Superior temporal gyrus (tissue), 1 donor: ENCODE results near the gene SCMH1.
"Not testable (repeated sequence)": the region's sequence is repeated elsewhere in the genome, so short reads cannot be mapped to it uniquely, and the experiment has no call there.

Experiments used
- DNase-seq: peaks from one replicate; pipeline ENCODE4 v3.0.0-alpha.2; 2016; ENCODE audit errors: extremely low spot score

SCMH1 gene

DNA sequence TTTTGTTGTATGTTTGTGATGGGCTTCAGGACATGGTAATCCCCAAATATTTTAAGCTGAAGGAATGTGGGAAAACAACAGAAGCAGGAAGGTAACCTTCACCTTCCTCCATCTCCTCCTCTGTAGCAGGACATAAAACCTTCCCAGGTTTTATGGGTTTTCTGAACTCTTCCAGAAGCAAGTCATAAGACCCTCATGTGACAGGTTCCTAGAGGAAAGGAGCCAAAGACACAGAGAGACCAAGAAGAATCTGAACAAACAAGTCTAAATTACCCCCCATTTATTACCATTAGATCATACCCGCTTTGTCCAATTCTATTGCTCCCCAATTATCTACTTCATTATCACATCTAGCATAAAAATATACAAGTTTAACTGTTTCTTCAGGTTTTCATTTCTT is 28.8 kb downstream of the SCMH1 start:
- DNase-seq, result no peak

DNA sequence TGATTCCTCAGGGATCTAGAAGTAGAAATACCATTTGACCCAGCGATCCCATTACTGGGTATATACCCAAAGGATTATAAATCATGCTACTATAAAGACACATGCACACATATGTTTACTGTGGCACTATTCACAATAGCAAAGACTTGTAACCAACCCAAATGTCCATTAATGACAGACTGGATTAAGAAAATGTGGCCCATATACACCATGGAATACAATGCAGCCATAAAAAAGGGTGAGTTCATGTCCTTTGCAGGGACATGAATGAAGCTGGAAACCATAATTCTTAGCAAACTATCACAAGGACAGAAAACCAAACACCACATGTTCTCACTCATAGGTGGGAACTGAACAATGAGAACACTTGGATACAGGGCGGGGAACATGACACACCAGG is 30.5 kb downstream of the SCMH1 start:
- DNase-seq, result not testable (repeated sequence)

DNA sequence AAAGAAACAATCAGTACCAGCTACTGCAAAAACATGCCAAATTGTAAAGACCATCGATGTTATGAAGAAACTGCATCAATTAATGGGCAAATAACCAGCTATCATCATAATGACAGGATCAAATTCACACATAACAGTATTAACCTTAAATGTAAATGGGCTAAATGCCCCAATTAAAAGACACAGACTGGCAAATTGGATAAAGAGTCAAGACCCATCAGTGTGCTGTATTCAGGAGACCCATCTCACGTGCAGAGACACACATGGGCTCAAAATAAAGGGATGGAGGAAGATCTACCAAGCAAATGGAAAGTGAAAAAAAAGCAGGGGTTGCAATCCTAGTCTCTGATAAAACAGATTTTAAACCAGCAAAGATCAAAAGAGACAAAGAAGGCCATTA is 35.1 kb downstream of the SCMH1 start:
- DNase-seq, result not testable (repeated sequence)

DNA sequence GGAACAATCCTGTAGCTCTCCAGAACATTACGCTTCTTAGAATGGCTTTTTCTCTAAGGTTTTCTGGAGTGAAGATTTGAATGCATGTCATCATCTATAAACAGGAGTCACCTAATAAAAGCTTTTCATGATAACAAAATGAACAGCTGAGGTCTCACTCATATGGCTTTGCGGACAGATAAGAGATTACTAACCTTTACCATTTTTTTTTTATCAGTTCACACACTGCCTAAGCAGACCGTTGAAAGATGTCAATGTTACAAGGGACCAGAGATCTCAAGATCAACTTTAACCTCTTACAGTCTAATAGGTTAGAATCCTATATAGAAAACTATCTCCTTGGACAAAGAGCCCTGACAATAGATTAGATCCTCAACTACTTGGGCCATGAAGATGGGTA is 41.4 kb downstream of the SCMH1 start:
- no peak for DNase-seq

DNA sequence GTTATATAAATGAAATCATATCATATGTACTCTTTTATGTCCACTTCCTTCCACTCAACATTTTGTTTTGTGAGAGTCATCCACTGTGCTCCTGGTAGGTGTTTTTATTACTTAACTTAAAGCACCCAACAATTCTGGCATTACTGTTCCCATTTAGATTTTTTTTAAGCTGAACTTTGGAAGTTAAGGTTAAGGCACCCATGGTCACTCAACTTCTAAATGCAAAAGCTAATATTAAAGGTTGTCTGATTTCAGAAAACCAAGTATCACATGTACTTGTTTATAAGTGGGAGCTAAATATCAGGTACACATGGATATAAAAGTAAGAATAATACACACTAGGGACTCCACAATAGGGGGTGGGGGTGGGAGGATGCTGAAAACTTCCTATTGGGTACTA is 42.7 kb downstream of the SCMH1 start:
- DNase-seq, result no peak

DNA sequence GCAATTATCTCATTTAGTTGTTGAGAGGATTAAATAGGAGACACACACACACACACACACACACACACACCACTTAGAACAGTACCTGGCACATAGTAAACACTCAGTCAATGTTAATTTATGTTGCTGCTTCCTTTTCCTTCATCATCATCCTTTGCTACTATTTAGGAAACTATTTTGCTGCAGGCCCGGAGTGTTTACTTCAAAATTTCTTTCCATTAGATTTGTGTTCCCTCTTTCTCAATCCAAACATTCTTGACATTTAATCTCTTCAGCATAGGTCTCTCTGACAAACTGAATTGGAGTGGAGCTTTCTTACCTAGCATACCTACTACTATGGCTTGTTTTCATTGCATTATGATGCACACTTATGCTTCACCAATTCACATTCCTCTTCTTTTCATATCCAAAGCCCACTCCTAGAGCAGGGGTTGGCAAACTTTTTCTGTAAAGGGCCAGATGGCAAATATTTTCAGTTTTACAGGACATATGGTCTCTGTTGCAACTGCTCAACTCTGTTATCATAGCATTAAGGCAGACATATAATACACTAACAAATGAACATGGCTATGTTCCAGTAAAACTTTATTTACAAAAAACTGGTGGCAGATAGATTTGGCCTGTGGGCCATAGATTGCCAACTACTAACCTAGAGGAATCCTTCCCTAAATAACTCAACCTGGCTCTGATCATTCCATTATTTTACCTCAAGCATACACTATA is 49.5 kb downstream of the SCMH1 start:
- no peak for DNase-seq

DNA sequence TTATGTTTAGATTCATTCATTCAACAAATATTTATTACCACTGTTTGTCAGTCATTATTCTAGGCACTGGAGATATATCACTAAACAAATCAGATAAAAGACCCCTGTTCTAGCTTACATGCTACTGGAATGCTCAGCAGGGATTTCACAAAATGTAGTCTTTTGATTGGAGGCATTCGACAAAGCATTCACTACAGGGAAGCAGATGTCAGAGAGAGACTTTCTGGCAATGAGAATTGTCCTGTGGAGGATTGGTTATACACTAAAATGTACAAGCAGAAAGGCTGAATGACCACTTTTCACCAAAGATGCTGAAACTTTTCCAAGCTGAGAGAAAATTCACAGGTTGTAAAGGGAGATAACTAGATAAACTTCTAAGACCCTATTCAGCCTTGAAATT is 57.7 kb downstream of the SCMH1 start:
- no peak for DNase-seq

DNA sequence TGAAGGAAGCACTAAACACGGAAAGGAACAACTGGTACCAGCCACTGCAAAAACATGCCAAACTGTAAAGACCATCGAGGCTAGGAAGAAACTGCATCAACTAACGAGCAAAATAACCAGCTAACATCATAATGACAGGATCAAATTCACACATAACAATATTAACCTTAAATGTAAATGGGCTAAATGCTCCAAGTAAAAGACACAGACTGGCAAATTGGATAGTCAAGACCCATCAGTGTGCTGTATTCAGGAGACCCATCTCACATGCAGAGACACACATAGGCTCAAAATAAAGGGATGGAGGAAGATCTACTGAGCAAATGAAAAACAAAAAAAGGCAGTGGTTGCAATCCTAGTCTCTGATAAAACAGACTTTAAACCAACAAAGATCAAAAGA is 63.9 kb downstream of the SCMH1 start:
- not testable (repeated sequence) for DNase-seq

DNA sequence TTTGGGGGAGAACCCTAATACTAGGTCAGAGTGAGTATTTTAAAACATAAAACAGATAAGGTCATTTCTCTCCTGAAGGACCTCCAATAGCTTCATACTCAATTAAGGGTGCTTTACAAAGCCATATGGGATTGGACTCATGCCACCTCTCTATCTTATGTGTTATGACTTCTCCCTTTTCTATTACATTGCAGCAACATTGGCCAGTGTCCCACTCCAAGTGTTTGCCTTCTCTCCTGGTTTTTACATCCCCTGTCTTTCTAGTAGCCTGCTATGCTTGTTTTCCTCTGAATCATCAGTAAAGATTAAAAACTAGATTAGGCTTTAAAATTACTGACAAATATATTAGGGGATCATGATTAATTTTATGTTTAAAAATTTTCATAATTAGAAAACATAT is 66.6 kb downstream of the SCMH1 start:
- no peak for DNase-seq

DNA sequence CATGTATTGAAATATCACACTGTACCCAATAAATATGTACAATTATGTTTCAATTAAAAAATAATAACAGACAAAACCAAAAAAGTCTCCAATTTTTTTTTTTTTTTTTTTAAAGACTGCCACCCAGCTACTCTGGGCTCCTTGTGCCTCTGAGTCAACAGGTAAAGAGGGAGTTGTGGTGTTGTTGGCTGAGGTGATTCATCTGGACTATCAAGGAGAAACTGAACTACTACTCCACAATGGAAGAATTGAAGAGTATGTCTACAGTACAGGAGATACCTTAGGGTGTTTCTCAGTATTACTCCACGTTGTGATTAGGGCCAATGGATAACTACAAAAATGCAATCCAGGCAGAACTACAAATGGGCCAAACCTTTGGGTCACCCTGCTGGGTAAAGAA is 67.9 kb downstream of the SCMH1 start:
- no peak for DNase-seq

DNA sequence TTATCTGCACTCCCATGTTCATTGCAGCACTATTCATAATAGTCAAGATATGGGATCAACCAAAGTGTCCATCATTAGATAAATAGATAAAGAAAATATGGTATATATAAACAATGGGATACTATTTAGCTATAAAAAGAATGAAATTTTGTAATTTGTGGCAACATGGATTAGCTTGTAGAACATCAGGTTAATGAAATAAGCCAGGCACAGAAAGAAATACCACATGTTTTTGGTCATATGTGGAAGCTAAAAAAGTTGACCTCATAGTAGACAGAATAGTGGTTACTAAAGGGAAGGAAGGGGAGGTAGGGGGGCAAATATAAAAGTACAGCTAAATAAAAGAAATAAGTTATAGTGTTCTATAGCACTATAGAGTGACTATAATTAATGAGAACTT is 68.5 kb downstream of the SCMH1 start:
- DNase-seq, result no peak

DNA sequence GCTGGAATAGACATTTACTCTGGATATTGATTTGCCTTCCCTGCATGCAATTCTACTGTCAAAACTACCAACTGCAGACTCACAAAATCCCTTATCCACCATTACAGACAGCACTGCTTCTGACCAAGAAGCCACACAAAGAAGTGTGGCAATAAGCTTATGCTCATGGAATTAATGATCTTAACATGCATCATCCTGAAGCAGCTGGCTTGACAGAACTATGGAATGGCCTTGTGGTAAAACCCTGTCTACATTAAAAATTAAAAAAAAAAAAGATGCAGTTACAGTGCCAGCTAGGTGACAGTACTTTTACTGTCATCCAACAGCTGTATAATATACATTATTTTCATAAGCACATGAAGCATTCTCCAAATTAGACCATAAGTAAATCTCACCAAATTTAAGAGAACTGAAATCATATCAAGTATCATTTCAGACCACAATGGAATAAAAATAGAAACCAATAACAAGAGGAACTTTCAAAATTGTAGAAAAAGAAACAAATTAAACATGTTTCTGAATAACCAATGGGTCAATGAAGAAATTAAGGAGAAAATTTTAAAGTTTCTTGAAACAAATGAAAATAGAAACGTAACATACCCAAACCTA is 70.7 kb downstream of the SCMH1 start:
- no peak for DNase-seq

DNA sequence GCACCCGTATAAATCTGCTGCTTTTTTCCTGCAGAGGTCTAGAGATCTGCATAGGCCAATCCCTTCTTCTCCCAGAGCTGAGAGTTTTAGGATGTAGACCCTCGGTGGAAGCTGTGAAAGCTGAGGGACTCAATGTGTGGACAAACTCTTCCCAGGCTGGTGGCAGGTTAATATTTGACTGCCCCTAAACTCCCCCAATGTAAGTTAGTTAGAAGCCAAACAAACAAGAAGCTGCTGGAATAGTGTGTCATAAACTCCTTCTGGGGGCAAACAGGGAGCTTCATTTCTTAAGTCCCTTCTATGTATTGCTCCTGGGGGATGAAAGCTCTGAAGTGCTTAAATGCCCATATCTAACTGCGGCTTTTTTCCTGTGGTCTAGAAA is 72.3 kb downstream of the SCMH1 start:
- DNase-seq, result no peak

DNA sequence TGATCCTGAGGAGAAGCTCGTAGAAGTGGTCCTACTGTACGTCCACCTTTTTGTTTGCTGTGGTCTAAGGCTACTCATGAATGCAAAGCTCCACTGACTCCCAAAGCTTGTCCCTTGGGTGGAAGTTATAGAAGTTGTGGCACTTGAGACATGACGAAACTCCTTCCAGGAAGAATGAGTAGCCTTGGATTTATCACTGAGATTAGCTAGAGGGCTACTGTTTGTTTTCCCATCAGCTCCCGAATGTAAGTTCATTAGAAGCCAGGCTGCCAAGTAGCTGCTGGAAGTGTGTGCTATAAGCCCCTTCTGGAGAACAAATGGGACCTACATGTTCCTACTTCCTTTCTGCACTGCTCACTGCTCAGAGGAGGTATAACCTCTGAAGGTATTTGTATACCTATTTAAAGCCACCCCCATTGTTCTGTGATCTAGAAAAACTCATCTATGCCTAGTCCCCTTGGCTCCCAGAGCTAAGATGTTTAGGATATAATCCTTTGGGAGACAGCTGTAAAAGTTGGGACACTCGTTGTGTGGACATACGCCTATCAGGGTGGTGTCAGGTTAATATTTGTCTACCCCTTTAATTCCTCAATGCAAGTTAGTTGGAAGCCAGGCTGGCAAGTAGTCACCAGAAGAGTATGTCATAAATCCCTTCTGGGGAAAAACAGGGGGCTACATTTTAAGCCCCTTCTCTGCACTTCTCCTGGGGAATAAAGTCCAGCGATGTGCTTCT is 72.9 kb downstream of the SCMH1 start:
- DNase-seq, result no peak

DNA sequence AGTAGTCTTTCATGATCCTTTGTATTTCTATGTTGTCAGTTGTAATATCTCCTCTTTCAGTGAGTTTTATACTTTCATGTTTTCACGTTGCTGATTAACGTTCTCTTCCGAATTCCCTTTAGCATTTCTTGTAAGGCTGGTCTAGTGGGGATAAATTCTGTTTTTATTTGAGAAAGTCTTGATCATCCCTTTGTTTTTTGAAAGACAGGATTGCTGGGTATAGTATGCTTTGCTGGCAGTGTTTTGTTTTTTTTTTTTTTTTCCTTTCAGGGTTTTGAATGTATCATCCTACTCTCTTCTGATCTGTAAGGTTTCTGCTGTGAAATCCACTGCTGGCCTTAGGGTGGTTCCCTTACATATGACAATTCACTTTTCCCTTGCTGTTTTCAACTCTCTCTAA is 74.4 kb downstream of the SCMH1 start:
- no peak for DNase-seq

DNA sequence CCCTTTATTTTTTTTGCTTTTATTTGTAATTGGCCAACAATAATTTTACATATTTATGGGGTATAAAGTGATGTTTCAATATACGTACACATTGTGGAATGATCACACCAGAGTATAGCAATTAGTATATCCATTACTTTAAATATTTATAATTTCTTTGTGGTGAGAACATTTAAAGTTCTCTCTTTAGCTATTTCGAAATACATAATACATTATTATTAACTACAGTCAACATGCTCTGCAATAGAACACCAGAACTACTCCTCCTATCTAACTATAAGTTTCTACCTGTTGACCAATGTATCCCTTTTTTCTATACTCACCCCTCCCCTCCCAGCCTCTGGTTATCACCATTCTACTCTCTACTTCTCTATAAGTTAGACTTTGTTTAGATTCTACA is 77.4 kb downstream of the SCMH1 start:
- no peak for DNase-seq

DNA sequence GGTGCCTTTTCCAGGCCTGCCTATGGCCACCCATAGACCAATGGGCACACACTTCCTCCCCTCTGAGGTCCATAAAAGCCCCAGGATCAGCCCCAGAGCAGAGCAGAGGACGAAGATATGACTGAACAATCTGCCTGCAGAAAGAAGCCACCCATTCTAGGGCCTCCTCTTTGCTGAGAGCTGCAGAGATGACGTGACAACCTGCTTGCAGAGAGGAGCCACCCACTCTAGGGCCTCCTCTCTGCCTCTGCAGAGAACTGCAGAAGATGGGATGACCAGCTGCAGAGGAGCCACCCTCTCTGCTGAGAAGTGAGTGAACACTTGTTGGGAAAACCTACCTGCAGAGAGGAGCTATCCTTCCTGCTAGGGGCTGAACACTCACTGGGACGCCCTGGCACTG is 79.7 kb downstream of the SCMH1 start:
- DNase-seq, result no peak

DNA sequence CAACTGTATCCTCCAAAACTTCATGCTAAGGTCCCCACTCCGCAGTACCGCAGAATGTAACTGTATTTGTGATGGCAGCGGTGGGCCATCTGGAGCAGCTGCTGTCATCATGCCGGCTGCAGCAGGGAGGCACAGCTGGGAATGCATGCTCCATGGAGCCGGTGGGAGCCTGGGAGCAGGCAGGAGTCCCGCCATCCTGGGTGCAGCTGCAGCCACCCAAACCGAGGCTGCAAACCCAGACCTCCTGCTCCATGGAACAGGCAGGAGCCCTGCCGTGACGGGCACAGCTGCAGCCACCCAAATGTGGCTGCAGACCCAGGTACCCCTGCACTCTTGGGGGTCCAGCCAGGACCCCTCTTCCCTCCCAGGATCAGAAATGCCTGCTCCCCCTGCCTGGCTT is 80.3 kb downstream of the SCMH1 start:
- DNase-seq, result no peak

DNA sequence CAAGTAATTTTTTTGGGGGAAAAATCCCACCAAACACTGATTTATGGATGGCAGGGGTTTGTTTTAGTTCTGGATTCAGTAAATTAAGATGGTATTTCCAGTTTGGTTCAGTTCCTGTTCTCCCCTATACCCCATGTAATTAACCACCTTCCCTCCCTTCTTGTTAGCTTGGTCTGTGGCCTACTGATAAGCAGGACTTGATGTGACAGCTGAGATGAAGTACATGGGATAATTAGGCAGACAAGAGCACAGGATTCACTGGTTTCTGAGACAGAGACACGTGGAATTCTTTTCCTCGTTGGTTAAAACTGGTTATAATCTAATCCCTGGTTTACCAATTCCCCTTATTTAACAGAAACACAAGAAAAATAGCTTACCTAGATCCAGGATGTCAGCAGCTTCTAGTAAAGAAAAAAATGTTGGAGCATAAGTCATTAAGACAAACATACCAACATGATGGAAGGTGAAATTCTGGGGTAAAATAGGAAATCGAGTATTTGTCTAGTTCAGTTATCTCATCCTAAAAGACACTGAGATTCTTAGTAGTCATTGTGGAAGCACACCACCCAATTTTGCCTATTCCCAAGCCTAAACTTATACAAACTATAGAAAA is 81.5 kb downstream of the SCMH1 start:
- no peak for DNase-seq

DNA sequence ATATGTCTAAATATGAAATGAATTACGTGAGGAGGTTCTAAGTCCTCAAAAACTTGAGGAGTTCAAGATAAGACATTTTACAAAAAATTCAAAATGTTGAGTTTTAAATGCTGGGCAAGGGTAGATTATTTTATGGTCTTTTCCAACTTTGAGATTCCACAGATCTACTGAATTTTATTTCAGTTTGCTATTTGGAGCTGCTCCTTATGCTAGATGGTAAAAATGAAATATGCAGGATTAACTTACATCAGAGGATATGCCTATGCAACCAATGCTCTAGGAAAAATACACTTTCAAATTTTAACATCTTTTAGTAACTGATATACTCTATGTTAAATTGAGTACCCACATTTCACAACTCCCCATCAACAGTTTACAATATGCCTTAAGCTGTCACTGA is 83.1 kb downstream of the SCMH1 start:
- DNase-seq, result no peak

DNA sequence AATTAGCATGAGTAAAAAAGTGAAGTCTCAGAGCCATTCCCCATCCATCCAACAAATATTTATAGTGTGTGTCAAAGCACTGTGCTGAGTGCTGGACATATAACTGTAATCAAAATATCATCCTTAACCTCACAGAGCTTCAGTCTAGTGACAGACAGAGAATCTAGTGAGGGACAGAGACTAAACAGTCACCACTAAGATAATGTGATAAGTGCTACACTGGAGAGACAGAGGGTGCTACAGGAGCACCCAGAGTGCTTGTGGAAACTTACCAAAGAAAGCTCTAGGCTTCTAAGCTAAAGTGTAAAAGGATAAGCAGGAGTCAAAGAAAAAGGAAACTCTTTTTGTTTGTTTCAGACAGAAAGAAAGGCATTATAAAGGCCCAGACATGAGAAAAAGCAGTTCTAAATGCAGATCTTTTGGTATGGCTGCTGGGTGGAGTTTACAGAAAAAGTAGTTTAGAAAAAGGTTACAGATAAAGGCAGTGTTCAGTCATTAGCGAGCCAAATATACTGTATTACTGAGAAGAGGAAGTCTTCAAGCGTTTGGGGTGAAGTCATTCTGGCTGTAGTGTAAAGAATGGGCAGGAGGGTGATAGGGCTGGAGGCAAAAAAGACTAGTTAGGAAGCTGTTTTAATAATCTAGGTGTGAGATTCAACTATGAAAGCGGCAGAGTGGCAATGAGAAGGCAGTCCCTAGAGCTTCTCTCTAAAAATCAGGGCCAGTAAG is 83.8 kb downstream of the SCMH1 start:
- no peak for DNase-seq

DNA sequence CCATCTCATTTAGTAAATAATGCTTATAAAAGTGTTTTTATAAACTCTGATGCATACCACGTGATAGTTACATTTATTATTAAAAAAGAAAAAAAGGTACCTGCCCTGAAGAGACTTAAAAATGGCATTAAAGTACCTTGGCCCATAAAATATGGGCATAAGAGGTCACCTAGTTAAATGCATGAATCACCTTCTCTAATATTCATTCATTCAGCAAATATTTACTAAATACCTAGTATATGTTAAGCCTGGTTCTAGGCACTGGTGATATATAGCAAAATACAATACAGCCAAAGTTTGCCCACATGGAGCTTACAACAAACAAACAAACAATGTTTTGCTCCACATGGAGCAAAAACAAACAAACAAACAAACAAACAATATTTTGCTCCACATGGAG is 87.0 kb downstream of the SCMH1 start:
- DNase-seq, result no peak
